ENCODE results near the gene TNPO3.
A peak's percentile ranks its signal among the peaks of the same experiment; 100 is the strongest.

TNPO3 gene

GRCh38 chr7:128937647-128938543, 117.0 kb downstream of the TNPO3 start, which contains the start of gene IRF5:
Gene IRF5, plus strand, starts transcription at chr7:128937927. Its CDS starts 4,155 bp downstream, at chr7:128942082.
- in situ Hi-C loops (cut with MboI; ENCODE audit: low pct_unique_long_range_greater_than_20kb, low sequenced_read_pairs, unreplicated experiment): no loop called here
- no peak for TF ChIP-seq CTCF (IDR thresholded peaks at IDR 0.05; ENCODE audit: extremely low read depth, insufficient read depth, missing control alignments)
- DNase-seq (ENCODE audit: low spot score): peak; percentile 55

GRCh38 chr7:128937271-128937646, 117.7 kb downstream of the TNPO3 start:
- no peak for TF ChIP-seq CTCF (IDR thresholded peaks at IDR 0.05; ENCODE audit: extremely low read depth, insufficient read depth, missing control alignments)
- no peak for DNase-seq (ENCODE audit: low spot score)
- in situ Hi-C loops (cut with MboI; ENCODE audit: low pct_unique_long_range_greater_than_20kb, low sequenced_read_pairs, unreplicated experiment): no loop called here

- no peak for TF ChIP-seq CTCF (IDR thresholded peaks at IDR 0.05; ENCODE audit: extremely low read depth, insufficient read depth, missing control alignments)
- in situ Hi-C loops (cut with MboI; ENCODE audit: low pct_unique_long_range_greater_than_20kb, low sequenced_read_pairs, unreplicated experiment): no loop called here
- DNase-seq (ENCODE audit: low spot score): no peak
These were observed 118.1 kb downstream of the TNPO3 start for GRCh38 chr7:128936798-128937197.

GRCh38 chr7:128935342-128935730, 119.6 kb downstream of the TNPO3 start:
- no peak for TF ChIP-seq CTCF (IDR thresholded peaks at IDR 0.05; ENCODE audit: extremely low read depth, insufficient read depth, missing control alignments)
- in situ Hi-C loops (cut with MboI; ENCODE audit: low pct_unique_long_range_greater_than_20kb, low sequenced_read_pairs, unreplicated experiment): no loop called here
- no peak for DNase-seq (ENCODE audit: low spot score)

- in situ Hi-C loops (cut with MboI; ENCODE audit: low pct_unique_long_range_greater_than_20kb, low sequenced_read_pairs, unreplicated experiment): no loop called here
These were observed 120.3 kb downstream of the TNPO3 start for GRCh38 chr7:128934361-128935341.

More at GRCh38 chr7:128934361-128935341, 120.3 kb downstream of the TNPO3 start:
- DNase-seq (ENCODE audit: low spot score): peak; percentile 76
- no peak for TF ChIP-seq CTCF (IDR thresholded peaks at IDR 0.05; ENCODE audit: extremely low read depth, insufficient read depth, missing control alignments)
